GM23248 (cell line): ENCODE measurements around the gene ANKRD11. TPM values are rescaled to one million over a fixed set of nuclear protein-coding genes. Genes with fewer than 3 reads are reported as not detected.
A peak's percentile ranks its signal among the peaks of the same experiment; 100 is the strongest.

ENCODE experiments used
- DNase-seq: peaks from one replicate; pipeline ENCODE4 v3.0.0-alpha.2; 2015
- H2AFZ ChIP-seq: fragments of 200-600 bp; sonication (generic); 2 replicates; pipeline ENCODE4 v1.6.1; 2016; ENCODE audit warnings: antibody characterized with exemption
- H3F3A ChIP-seq: fragments of 200-600 bp; sonication (generic); 2 replicates; pipeline ENCODE4 v1.6.1; 2016; ENCODE audit warnings: mild to moderate bottlenecking, antibody characterized with exemption, mixed run types; ENCODE audit not compliant: insufficient read depth
- H3K27ac ChIP-seq: fragments of 200-600 bp; sonication (generic); 2 replicates; pipeline ENCODE4 v1.5.1; 2016; ENCODE audit warnings: mild to moderate bottlenecking
- H3K27me3 ChIP-seq: fragments of 200-600 bp; sonication (generic); replicated peaks from 2 replicates; pipeline ENCODE4 v1.6.1; 2016; ENCODE audit warnings: mild to moderate bottlenecking; ENCODE audit not compliant: insufficient read depth
- H3K36me3 ChIP-seq: fragments of 200-600 bp; sonication (generic); 2 replicates; pipeline ENCODE4 v1.6.1; 2016; ENCODE audit warnings: low read depth, mild to moderate bottlenecking
- H3K4me1 ChIP-seq: fragments of 200-600 bp; sonication (generic); 2 replicates; pipeline ENCODE4 v1.6.1; 2016; ENCODE audit warnings: mild to moderate bottlenecking; ENCODE audit not compliant: insufficient read depth
- H3K4me2 ChIP-seq: fragments of 200-600 bp; sonication (generic); one replicate; pipeline ENCODE4 v1.6.1; 2016; ENCODE audit warnings: mild to moderate bottlenecking; ENCODE audit not compliant: unreplicated experiment
- H3K4me3 ChIP-seq: fragments of 200-600 bp; sonication (generic); 2 replicates; pipeline ENCODE4 v1.5.1; 2016; ENCODE audit warnings: mild to moderate bottlenecking
- H3K79me2 ChIP-seq: fragments of 200-600 bp; sonication (generic); 2 replicates; pipeline ENCODE4 v1.6.1; 2016; ENCODE audit warnings: mild to moderate bottlenecking; ENCODE audit not compliant: insufficient read depth
- H3K9ac ChIP-seq: fragments of 200-600 bp; sonication (generic); 2 replicates; pipeline ENCODE4 v1.6.1; 2016; ENCODE audit warnings: mild to moderate bottlenecking
- H3K9me2 ChIP-seq: fragments of 200-600 bp; sonication (generic); 2 replicates; pipeline ENCODE4 v1.6.1; 2016; ENCODE audit warnings: mixed run types, mild to moderate bottlenecking, moderate library complexity; ENCODE audit not compliant: insufficient read depth
- H3K9me3 ChIP-seq: fragments of 200-600 bp; sonication (generic); one replicate; pipeline ENCODE4 v1.6.1; 2017; ENCODE audit warnings: low read depth
- H4K20me1 ChIP-seq: fragments of 200-600 bp; sonication (generic); 2 replicates; pipeline ENCODE4 v1.6.0; 2016; ENCODE audit not compliant: insufficient read depth
- EZH2 ChIP-seq: fragments of 200-600 bp; sonication (generic); IDR thresholded peaks from 2 replicates; pipeline ENCODE4 v1.6.1; 2018; ENCODE audit warnings: antibody characterized with exemption, mild to moderate bottlenecking; ENCODE audit not compliant: insufficient read depth, poor library complexity, severe bottlenecking
- EZH2phosphoT487 ChIP-seq: fragments of 200-600 bp; sonication (generic); IDR thresholded peaks from 2 replicates; pipeline ENCODE4 v1.6.1; 2018; ENCODE audit warnings: antibody characterized with exemption, moderate library complexity, mild to moderate bottlenecking, low read depth; ENCODE audit not compliant: insufficient read depth
- WGBS, 2 experiments: methylation state at CpG; one replicate each; pipeline ENCODE4 v1.1.6; 2015 to 2017; ENCODE audit warnings: low lambda C conversion rate in 2 of 2, low coverage in 1 of 2; ENCODE audit errors: missing lambda C conversion rate in 2 of 2; 5-methylcytosine and 5-hydroxymethylcytosine counted together
- in situ Hi-C: fragments of 300-500 bp; cut with MboI; formaldehyde crosslinking; loops from 2 replicates; pipeline ENCODE4 v1.15.0; 2020
- polyA plus RNA-seq: library from polyadenylated mRNA; unstranded; fragments of >200 nt; fragmentation: Nextera tagmentation; extraction: Ambion mirVana; gene quantifications from 2 replicates; pipeline ENCODE4 v1.2.1, GENCODE V29; 2016
- total RNA-seq: library from RNA; depleted of rRNA; stranded (reverse); fragments of >200 nt; shearing (Covaris generic); gene quantifications from 2 replicates; pipeline ENCODE4 v1.2.3, GENCODE V29; 2014

ANKRD11 gene
- total and polyA plus RNA-seq, 2 experiments from 2014 or later: 39.3 to 84.7 TPM

DNA sequence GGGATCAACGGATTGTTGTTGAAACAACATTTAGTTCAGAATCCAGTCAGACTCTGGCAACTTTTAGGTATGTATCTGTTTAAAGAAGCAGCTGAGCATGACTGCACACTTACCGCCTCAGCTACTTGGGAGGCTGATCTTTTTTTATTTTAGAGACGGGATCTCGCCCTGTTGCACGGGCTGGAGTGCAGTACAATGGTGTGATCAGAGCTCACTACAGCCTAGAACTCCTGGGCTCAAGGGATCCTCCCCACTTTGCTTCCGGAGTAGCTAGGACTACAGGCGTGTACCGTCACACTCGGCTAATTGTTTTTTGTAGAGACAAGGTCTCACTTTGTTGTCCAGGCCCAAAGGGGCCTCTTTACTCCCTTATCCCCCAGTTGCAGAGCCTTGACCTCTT is 20.2 kb upstream of the ANKRD11 start:
- no peak for DNase-seq
- Histone ChIP-seq H2AFZ (no peak overlapping the region), H3K4me3 (no peak overlapping the region), H3K36me3 (peaks cover 38% of the 10 kb centered on the region), H3K4me2 (no peak overlapping the region), H3K4me1 (peaks cover 22% of the 10 kb centered on the region), H3K27me3 (no peaks in the 10 kb centered on the region), H3K9me3 (no peaks in the 10 kb centered on the region), H3K79me2 (peaks cover 82% of the 10 kb centered on the region), H3K27ac (no peak overlapping the region), H4K20me1 (no peaks in the 10 kb centered on the region), H3K9ac (peak overlapping the region; percentile 89), H3F3A (peaks cover 25% of the 10 kb centered on the region; the same call in 1 of the 2 replicates), H3K9me2 (no peaks in the 10 kb centered on the region)
- in situ Hi-C loops: no loop called here
- 89 to 92% methylated on average over 9 of the region's 9 CpGs for WGBS, 2 experiments
- TF ChIP-seq EZH2phosphoT487 (no peak), EZH2 (no peak)

- in situ Hi-C loops: loop anchor here (10.0 kb wide), 1 partner anchor 163 kb away; no protein-coding TSS in a partner anchor
- H3K9me3 ChIP-seq: no peaks in the 10 kb centered on the region
- WGBS, 2 experiments: 0 to 1% methylated on average over 49 to 55 of the region's 90 CpGs
- peaks cover 59% of the 10 kb centered on the region for H3K79me2 ChIP-seq
- peak within 1 kb of the TSS; percentile 79 for H3K4me2 ChIP-seq
- H3K27ac ChIP-seq: peak within 1 kb of the TSS; percentile 87
- peaks cover 31% of the 10 kb centered on the region; the same call in 1 of the 2 replicates for H3F3A ChIP-seq
- peaks cover 23% of the 10 kb centered on the region for H3K36me3 ChIP-seq
- no peaks in the 10 kb centered on the region for H3K9me2 ChIP-seq
- H3K9ac ChIP-seq: peak within 1 kb of the TSS; percentile 89
- H4K20me1 ChIP-seq: no peaks in the 10 kb centered on the region
- peaks cover 24% of the 10 kb centered on the region for H3K4me1 ChIP-seq
- DNase-seq: peak; percentile 95
- TF ChIP-seq EZH2phosphoT487: no peak
- no peak for TF ChIP-seq EZH2
- H2AFZ ChIP-seq: peak within 1 kb of the TSS; percentile 71
- no peaks in the 10 kb centered on the region for H3K27me3 ChIP-seq
- H3K4me3 ChIP-seq: peak within 1 kb of the TSS; percentile 86
These were observed 17.7 kb upstream of the ANKRD11 start, which contains the start of gene SPG7 for GRCh38 chr16:89507834-89508590. TSS of gene SPG7 (plus strand) at chr16:89508403. CDS start at chr16:89508418, 15 bp downstream.

- Histone ChIP-seq H3K4me1 (peaks cover 24% of the 10 kb centered on the region), H3K79me2 (peaks cover 52% of the 10 kb centered on the region), H3F3A (peaks cover 31% of the 10 kb centered on the region; the same call in 1 of the 2 replicates), H3K27me3 (no peaks in the 10 kb centered on the region), H3K36me3 (peaks cover 16% of the 10 kb centered on the region), H4K20me1 (no peaks in the 10 kb centered on the region), H3K27ac (peak overlapping the region; percentile 87), H3K9me3 (no peaks in the 10 kb centered on the region), H2AFZ (peak overlapping the region; percentile 71), H3K9ac (peak overlapping the region; percentile 89), H3K4me3 (peak overlapping the region; percentile 86), H3K4me2 (peak overlapping the region; percentile 79), H3K9me2 (no peaks in the 10 kb centered on the region)
- DNase-seq: peak; percentile 78
- in situ Hi-C loops: loop anchor here (10.0 kb wide), 1 partner anchor 163 kb away; no protein-coding TSS in a partner anchor
- no peak for TF ChIP-seq EZH2phosphoT487
- TF ChIP-seq EZH2: no peak
- WGBS, 2 experiments: 2 to 3% methylated on average over 39 to 42 of the region's 42 CpGs
These were observed 17.0 kb upstream of the ANKRD11 start for GRCh38 chr16:89507214-89507833.

GRCh38 chr16:89506791-89507191 is 16.4 kb upstream of the ANKRD11 start:
- TF ChIP-seq EZH2: no peak
- Histone ChIP-seq H3K9me2 (no peaks in the 10 kb centered on the region), H2AFZ (peak overlapping the region; percentile 71), H3K4me3 (peak overlapping the region; percentile 86), H3F3A (peaks cover 31% of the 10 kb centered on the region; the same call in 1 of the 2 replicates), H3K4me2 (peak overlapping the region; percentile 79), H3K4me1 (peaks cover 24% of the 10 kb centered on the region), H3K36me3 (peaks cover 13% of the 10 kb centered on the region), H3K27me3 (no peaks in the 10 kb centered on the region), H3K27ac (peak overlapping the region; percentile 87), H4K20me1 (no peaks in the 10 kb centered on the region), H3K9me3 (no peaks in the 10 kb centered on the region), H3K79me2 (peaks cover 47% of the 10 kb centered on the region), H3K9ac (peak overlapping the region; percentile 89)
- DNase-seq: peak; percentile 45
- WGBS, 2 experiments: 12 to 21% methylated on average over 14 to 15 of the region's 15 CpGs
- in situ Hi-C loops: loop anchor here (10.0 kb wide), 1 partner anchor 162 kb away; no protein-coding TSS in a partner anchor
